Measurements from ENCODE around the gene BNIP5. TPM values are rescaled to one million over a fixed set of nuclear protein-coding genes. Genes with fewer than 3 reads are reported as not detected.

Gene BNIP5
- total RNA-seq, 1 experiment from 2014 or later: not detected

GRCh38 chr6:36312854-36313648 lies 23.6 kb downstream of the BNIP5 start:
- Mint-ChIP-seq H3K4me3 (no peak overlapping the region), H3K9me3 (peaks cover 9% of the 10 kb centered on the region), H3K27me3 (ENCODE audit: low read depth) (no peaks in the 10 kb centered on the region), H3K27ac (no peak overlapping the region), H3K36me3 (no peaks in the 10 kb centered on the region), H3K4me1 (peaks cover 5% of the 10 kb centered on the region)
- POLR2A ChIA-PET: no interaction called here
- CTCF ChIA-PET: interaction anchor here (0.9 to 2.5 kb wide), 3 partner anchors 11 to 47 kb away, joined by 3 to 13 read pairs (median 5); no protein-coding TSS in a partner anchor
- TF ChIP-seq AR (CRISPR knock-in tag; IDR thresholded peaks at IDR 0.05) (no peak), ZNF317 (CRISPR knock-in tag; IDR thresholded peaks at IDR 0.05; ENCODE audit: borderline replicate concordance, low read depth) (no peak), GABPB1 (CRISPR knock-in tag; IDR thresholded peaks at IDR 0.05) (no peak), ARID4B (CRISPR knock-in tag; IDR thresholded peaks at IDR 0.05; ENCODE audit: borderline replicate concordance) (no peak), ZNF263 (CRISPR knock-in tag; IDR thresholded peaks at IDR 0.05; ENCODE audit: low read depth) (no peak), FOXP1 (CRISPR knock-in tag; IDR thresholded peaks at IDR 0.05; ENCODE audit: borderline replicate concordance) (no peak), MYBL2 (CRISPR knock-in tag; IDR thresholded peaks at IDR 0.05) (no peak), CDX4 (CRISPR knock-in tag; IDR thresholded peaks at IDR 0.05; ENCODE audit: borderline replicate concordance) (no peak), OVOL2 (CRISPR knock-in tag; IDR thresholded peaks at IDR 0.05; ENCODE audit: borderline replicate concordance) (no peak), NFYB (CRISPR knock-in tag; conservative IDR thresholded peaks at IDR 0.05; ENCODE audit: low read depth) (no peak), USF1 (CRISPR knock-in tag; IDR thresholded peaks at IDR 0.05) (no peak), CTCF (IDR thresholded peaks at IDR 0.05) (no peak), ZNF232 (CRISPR knock-in tag; IDR thresholded peaks at IDR 0.05) (no peak)
- no peak for DNase-seq (ENCODE audit: low spot score)
- ATAC-seq: no peak

GRCh38 chr6:36309900-36310299 lies 26.8 kb downstream of the BNIP5 start:
- H3K9me3 Mint-ChIP-seq: peaks cover 9% of the 10 kb centered on the region
- no peak for ATAC-seq
- no peak for TF ChIP-seq TP53 (CRISPR knock-in tag; IDR thresholded peaks at IDR 0.05)
- no peak for TF ChIP-seq JAZF1 (CRISPR knock-in tag; IDR thresholded peaks at IDR 0.05)
- no peak for TF ChIP-seq AFF4 (CRISPR knock-in tag; IDR thresholded peaks at IDR 0.05; ENCODE audit: borderline replicate concordance)
- TF ChIP-seq ZMAT4 (CRISPR knock-in tag; IDR thresholded peaks at IDR 0.05): no peak

More at GRCh38 chr6:36309900-36310299, 26.8 kb downstream of the BNIP5 start:
- CTCF ChIA-PET: interaction anchor here (0.6 to 0.9 kb wide), 2 partner anchors 107 to 113 kb away, joined by 3 to 4 read pairs; no protein-coding TSS in a partner anchor
- Mint-ChIP-seq H3K4me1 (peaks cover 12% of the 10 kb centered on the region), H3K27ac (no peak overlapping the region), H3K4me3 (no peak overlapping the region), H3K27me3 (ENCODE audit: low read depth) (no peaks in the 10 kb centered on the region), H3K36me3 (no peaks in the 10 kb centered on the region)
- DNase-seq (ENCODE audit: low spot score): no peak
- POLR2A ChIA-PET: no interaction called here
